ENCODE data around the gene ACP2. TPM values are rescaled to one million over a fixed set of nuclear protein-coding genes. Genes with fewer than 3 reads are reported as not detected.

ACP2 gene
- total RNA-seq, 4 donors from 2014 or later, result 20.2 to 38.9 (median 21.9) TPM

GRCh38 chr11:47245611-47246357 lies 2.8 kb downstream of the ACP2 start:
- no peak overlapping the region for H3K4me3 ChIP-seq (ENCODE audit: low read depth, poor library complexity, severe bottlenecking)
- WGBS, 2 donors, result 85 to 90% methylated on average over 10 to 11 of the region's 11 CpGs
- intact Hi-C loops (cut with DNase I; ENCODE audit: low total_unique reads), result no loop called here
- no peak for DNase-seq (ENCODE audit: low spot score in 2 of 2)
- TF ChIP-seq POLR2A (IDR thresholded peaks at IDR 0.05) (no peak), CTCF (IDR thresholded peaks at IDR 0.05) (no peak)

GRCh38 chr11:47244448-47245350 lies 3.9 kb downstream of the ACP2 start:
- 84 to 89% methylated on average over 23 of the region's 23 CpGs for WGBS, 2 donors
- DNase-seq (ENCODE audit: low spot score in 2 of 2), result no peak
- H3K4me3 ChIP-seq (ENCODE audit: low read depth, poor library complexity, severe bottlenecking), result no peak overlapping the region
- TF ChIP-seq CTCF (IDR thresholded peaks at IDR 0.05) (no peak), POLR2A (IDR thresholded peaks at IDR 0.05) (no peak)
- intact Hi-C loops (cut with DNase I; ENCODE audit: low total_unique reads), result no loop called here

- no peak for DNase-seq (ENCODE audit: low spot score in 2 of 2)
- TF ChIP-seq POLR2A (IDR thresholded peaks at IDR 0.05) (no peak), CTCF (IDR thresholded peaks at IDR 0.05) (no peak)
- H3K4me3 ChIP-seq (ENCODE audit: low read depth, poor library complexity, severe bottlenecking), result no peak overlapping the region
- intact Hi-C loops (cut with DNase I; ENCODE audit: low total_unique reads), result no loop called here
- WGBS, 2 donors, result 54 to 64% methylated on average over 4 of the region's 4 CpGs
These were observed 5.2 kb downstream of the ACP2 start for GRCh38 chr11:47243454-47243853.

GRCh38 chr11:47242596-47243192 lies 5.9 kb downstream of the ACP2 start:
- DNase-seq (ENCODE audit: low spot score in 2 of 2), result no peak
- TF ChIP-seq CTCF (IDR thresholded peaks at IDR 0.05) (no peak), POLR2A (IDR thresholded peaks at IDR 0.05) (no peak)
- 88 to 89% methylated on average over 17 to 21 of the region's 21 CpGs for WGBS, 2 donors
- H3K4me3 ChIP-seq (ENCODE audit: low read depth, poor library complexity, severe bottlenecking), result no peak overlapping the region
- intact Hi-C loops (cut with DNase I; ENCODE audit: low total_unique reads), result no loop called here

- TF ChIP-seq POLR2A (IDR thresholded peaks at IDR 0.05) (no peak), CTCF (IDR thresholded peaks at IDR 0.05) (no peak)
- WGBS, 2 donors, result 80 to 90% methylated on average over 3 of the region's 3 CpGs
- no peak overlapping the region for H3K4me3 ChIP-seq (ENCODE audit: low read depth, poor library complexity, severe bottlenecking)
- intact Hi-C loops (cut with DNase I; ENCODE audit: low total_unique reads), result no loop called here
- DNase-seq (ENCODE audit: low spot score in 2 of 2), result no peak
These were observed 6.7 kb downstream of the ACP2 start for GRCh38 chr11:47241841-47242301.
